ENCODE data around the gene USP31.
"Not testable (repeated sequence)": the region's sequence is repeated elsewhere in the genome, so short reads cannot be mapped to it uniquely, and the experiment has no call there.

The USP31 gene

GRCh38 chr16:23160082-23160481 is 10.8 kb upstream of the USP31 start:
- no peak for DNase-seq (ENCODE audit: low read depth in 2 of 2)

GRCh38 chr16:23158114-23158513 is 8.9 kb upstream of the USP31 start:
- no peak for DNase-seq (ENCODE audit: low read depth in 2 of 2)

GRCh38 chr16:23156946-23157460 is 7.8 kb upstream of the USP31 start:
- DNase-seq (ENCODE audit: low read depth in 2 of 2), result no peak

- DNase-seq (ENCODE audit: low read depth in 2 of 2), result no peak
Measured at GRCh38 chr16:23156110-23156509, 6.9 kb upstream of the USP31 start.

GRCh38 chr16:23155445-23156049 is 6.3 kb upstream of the USP31 start:
- DNase-seq (ENCODE audit: low read depth in 2 of 2), result no peak

GRCh38 chr16:23152386-23153178 is 3.3 kb upstream of the USP31 start:
- no peak for DNase-seq (ENCODE audit: low read depth in 2 of 2)

GRCh38 chr16:23149993-23150364 is 727 bp upstream of the USP31 start:
- DNase-seq (ENCODE audit: low read depth in 2 of 2), result no peak

- DNase-seq (ENCODE audit: low read depth in 2 of 2), result peak; percentile 21 to 28
Measured at GRCh38 chr16:23148513-23149266, 562 bp downstream of the USP31 start.

- no peak for DNase-seq (ENCODE audit: low read depth in 2 of 2)
Measured at GRCh38 chr16:23148166-23148512, 1.1 kb downstream of the USP31 start.

- DNase-seq (ENCODE audit: low read depth in 2 of 2), result no peak
Measured at GRCh38 chr16:23147666-23148065, 1.6 kb downstream of the USP31 start.

- DNase-seq (ENCODE audit: low read depth in 2 of 2), result no peak
Measured at GRCh38 chr16:23146877-23147601, 2.2 kb downstream of the USP31 start.

- no peak for DNase-seq (ENCODE audit: low read depth in 2 of 2)
Measured at GRCh38 chr16:23145608-23146007, 3.6 kb downstream of the USP31 start.

GRCh38 chr16:23145186-23145585 is 4.1 kb downstream of the USP31 start:
- no peak for DNase-seq (ENCODE audit: low read depth in 2 of 2)

- DNase-seq (ENCODE audit: low read depth in 2 of 2), result not testable (repeated sequence)
Measured at GRCh38 chr16:23144393-23144792, 4.9 kb downstream of the USP31 start.

GRCh38 chr16:23143391-23143790 is 5.9 kb downstream of the USP31 start:
- no peak for DNase-seq (ENCODE audit: low read depth in 2 of 2)

GRCh38 chr16:23141959-23142740 is 7.1 kb downstream of the USP31 start:
- no peak for DNase-seq (ENCODE audit: low read depth in 2 of 2)

GRCh38 chr16:23141500-23141899 is 7.8 kb downstream of the USP31 start:
- no peak for DNase-seq (ENCODE audit: low read depth in 2 of 2)

- no peak for DNase-seq (ENCODE audit: low read depth in 2 of 2)
Measured at GRCh38 chr16:23141033-23141432, 8.2 kb downstream of the USP31 start.

- DNase-seq (ENCODE audit: low read depth in 2 of 2), result no peak
Measured at GRCh38 chr16:23140107-23140506, 9.1 kb downstream of the USP31 start.

GRCh38 chr16:23137818-23138217 is 11.4 kb downstream of the USP31 start:
- DNase-seq (ENCODE audit: low read depth in 2 of 2), result no peak

- no peak for DNase-seq (ENCODE audit: low read depth in 2 of 2)
Measured at GRCh38 chr16:23137256-23137655, 12.0 kb downstream of the USP31 start.
